HG02571 (cell line): ENCODE measurements around the gene GPLD1.
"Not testable (repeated sequence)": the region's sequence is repeated elsewhere in the genome, so short reads cannot be mapped to it uniquely, and the experiment has no call there.

Experiments used
- ATAC-seq: cut with Tn5 transposase; IDR thresholded peaks from one replicate; pipeline ENCODE4 v1.9.1; 2021; ENCODE audit warnings: mild to moderate bottlenecking, moderate library complexity; ENCODE audit not compliant: unreplicated experiment

The GPLD1 gene

GRCh38 chr6:24385536-24386269 is 103.7 kb downstream of the GPLD1 start:
- no peak for ATAC-seq

GRCh38 chr6:24384369-24385130 is 104.8 kb downstream of the GPLD1 start:
- ATAC-seq: not testable (repeated sequence)

DNA sequence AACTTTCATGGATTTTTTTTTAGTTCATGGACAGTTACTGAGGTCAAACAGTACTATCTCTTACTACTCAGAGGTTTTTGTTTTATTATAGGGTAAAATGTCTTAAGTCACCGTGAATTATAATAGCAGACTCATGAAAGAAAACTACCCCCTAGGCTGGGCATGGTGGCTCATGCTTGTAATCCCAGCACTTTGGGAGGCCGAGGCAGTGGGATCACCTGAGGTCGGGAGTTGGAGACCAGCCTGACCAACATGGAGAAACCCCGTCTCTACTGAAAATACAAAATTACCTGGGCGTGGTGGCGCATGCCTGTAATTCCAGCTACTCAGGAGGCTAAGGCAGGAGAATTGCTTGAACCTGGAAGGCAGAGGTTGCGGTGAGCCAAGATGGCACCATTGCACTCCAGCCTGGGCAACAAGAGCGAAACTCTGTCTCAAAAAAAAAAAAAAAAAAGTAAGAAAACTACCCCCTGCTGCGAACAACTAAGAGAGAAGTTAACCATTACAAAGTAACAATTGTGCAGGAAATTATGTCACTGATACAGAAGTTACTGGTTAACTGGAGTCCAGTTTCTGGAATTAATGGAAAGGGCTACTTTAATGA is 106.4 kb downstream of the GPLD1 start:
- ATAC-seq: not testable (repeated sequence)

DNA sequence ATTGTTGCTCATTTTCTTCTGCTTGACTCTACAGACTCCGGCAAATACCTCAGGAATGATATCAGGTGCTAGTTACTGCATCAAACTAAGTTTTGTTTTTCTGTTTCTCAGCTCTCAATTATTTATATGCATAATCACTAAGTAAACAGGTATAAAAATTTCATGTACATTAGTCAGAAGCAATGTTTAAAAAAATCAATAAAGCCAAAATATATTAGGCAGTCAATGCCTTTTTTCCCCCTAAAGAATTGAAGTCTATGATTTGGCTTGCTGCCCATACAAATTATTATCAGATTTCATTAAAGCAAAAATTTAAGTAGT is 107.2 kb downstream of the GPLD1 start:
- no peak for ATAC-seq

DNA sequence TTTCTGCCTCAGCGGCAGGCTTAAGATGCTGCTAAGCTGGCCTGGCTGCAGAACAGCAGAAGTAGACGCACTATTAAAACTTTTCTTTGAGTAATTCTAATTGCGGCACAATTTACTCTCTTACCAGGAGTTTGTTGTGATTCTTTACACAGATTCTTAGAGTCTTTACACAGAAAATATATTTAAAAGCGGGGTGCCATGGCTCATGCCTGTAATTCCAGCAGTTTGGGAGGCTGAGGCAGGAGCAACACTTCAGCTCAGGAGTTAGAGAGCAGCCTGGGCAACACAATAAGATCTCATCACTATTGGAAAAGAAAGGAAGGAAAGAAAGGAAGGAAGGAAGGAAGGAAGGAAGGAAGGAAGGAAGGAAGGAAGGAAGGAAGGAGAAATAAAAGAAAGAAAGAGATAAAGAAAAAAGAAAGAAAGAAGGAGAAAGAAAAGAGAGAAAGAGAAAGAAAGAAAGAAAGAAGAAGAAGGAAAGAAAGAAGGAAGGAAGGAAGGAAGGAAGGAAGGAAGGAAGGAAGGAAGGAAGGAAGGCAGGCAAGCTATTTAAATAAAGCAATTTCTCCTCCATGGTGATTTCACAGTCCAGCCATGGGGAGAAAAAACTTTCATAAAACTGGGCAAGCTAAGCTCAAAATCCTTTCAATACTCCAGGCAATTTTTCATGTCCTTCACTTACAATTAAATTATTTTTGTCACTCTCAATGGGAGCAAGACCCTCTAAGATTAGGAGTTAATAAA is 107.7 kb downstream of the GPLD1 start:
- no peak for ATAC-seq

- no peak for ATAC-seq
Observed at GRCh38 chr6:24378473-24379097, 110.8 kb downstream of the GPLD1 start.
